Activated CD4-positive, alpha-beta T cell treated with anti-CD3 and anti-CD28 coated beads, Interleukin-2, amount 50 U/mL, for 16 hours (primary cell): ENCODE results near the gene TSC22D2.
"Not testable (repeated sequence)": the region's sequence is repeated elsewhere in the genome, so short reads cannot be mapped to it uniquely, and the experiment has no call there.

ENCODE experiments used
- DNase-seq: peaks from one replicate; pipeline ENCODE4 v3.0.0-alpha.2; 2020

Gene TSC22D2

GRCh38 chr3:150494411-150494977, 86.4 kb downstream of the TSC22D2 start:
- no peak for DNase-seq

GRCh38 chr3:150495149-150495548, 87.1 kb downstream of the TSC22D2 start:
- no peak for DNase-seq

- DNase-seq, result peak; percentile 45
Measured at GRCh38 chr3:150495563-150496168, 87.6 kb downstream of the TSC22D2 start.

DNA sequence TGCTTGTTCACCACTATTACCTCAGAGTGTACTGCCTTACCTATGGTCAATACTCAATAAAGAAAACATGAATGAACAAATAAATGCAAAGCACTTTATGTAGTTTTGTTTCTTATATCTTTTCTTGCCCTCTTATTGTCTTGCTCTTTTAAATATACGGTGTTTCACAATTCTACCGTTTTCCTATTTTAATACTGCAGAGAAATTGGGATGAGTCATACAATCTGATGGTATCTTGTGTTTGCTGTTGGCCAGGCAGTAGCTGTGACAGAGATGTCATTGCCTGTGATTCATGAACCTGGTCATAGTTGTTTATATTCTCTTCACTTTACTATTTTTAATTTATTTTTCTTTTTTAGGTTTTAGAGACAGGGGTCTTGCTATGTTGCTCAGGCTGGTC, 89.9 kb downstream of the TSC22D2 start:
- DNase-seq, result no peak

- DNase-seq, result not testable (repeated sequence)
Measured at GRCh38 chr3:150500960-150501359, 92.9 kb downstream of the TSC22D2 start.

DNA sequence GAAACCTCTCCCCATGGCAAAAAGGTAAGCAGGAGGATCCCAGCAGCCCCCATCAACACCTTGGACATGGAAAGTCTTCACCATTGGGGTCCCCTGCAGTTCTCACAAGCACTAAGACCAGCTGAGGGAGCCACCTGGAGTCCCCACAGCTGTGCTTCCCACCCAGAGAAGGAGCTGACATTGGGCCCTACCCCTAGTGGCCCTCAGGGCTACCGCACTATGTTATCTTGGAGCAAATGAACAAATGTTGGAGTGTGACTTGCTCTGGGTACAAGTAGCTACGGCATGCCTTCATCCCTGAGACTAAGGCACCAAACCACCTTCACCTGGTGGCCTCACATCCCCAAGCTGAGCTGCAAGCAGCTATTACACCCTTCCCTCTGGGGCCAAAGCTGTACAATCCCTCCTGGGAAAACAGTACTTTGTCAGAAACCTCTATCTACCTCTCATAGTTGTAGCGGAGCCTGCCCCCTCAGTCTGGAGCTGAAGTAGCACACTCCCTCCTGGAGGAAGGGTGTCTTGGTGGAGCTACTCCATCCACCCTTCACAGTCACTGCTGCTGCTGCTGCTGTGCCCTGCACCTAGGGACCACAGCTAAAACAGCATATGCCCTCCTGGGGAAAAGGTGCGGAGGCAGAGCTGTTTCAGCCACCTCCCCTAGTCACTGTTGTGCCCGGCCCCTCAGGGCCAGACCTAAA, 95.5 kb downstream of the TSC22D2 start:
- DNase-seq, result no peak

DNA sequence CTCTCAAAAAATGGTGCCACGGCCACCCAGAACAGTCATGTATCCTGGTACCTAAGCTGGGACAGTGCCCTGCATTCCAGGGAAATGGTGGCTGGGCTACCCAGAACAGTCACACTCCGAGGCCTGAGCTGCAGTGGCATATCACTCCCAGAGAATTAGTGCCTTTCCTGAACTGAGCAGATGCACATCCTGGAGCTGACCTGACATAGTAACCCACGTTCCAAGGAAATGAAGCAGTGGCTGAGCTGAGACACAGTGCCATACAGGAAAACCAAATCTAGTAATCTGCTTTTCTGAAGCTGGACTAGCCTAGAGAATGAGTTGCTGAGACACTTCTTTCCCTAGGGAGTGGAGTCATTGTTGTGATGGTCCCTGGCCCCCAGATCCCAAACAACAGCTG, 96.4 kb downstream of the TSC22D2 start:
- DNase-seq, result no peak

DNA sequence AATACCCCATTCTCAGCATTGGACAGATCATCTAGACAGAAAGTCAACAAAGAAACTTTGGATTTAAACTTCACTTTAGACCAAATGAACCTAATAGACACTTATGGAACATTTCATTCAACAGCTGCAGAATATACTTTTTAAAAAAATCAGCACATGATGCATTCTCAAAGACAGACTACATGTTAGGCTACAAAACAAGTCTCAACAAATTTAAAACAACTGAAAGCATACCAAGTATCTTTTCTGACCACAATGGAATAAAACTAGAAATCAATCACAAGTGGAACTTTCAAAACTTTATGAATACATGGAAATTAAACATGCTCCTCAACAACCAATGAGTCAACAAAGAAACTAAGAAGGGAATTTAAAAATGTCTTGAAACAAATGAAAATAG, 100.3 kb downstream of the TSC22D2 start:
- DNase-seq, result no peak

GRCh38 chr3:150509780-150510179, 101.7 kb downstream of the TSC22D2 start:
- DNase-seq, result no peak

- no peak for DNase-seq
Measured at GRCh38 chr3:150511122-150511821, 103.2 kb downstream of the TSC22D2 start.

GRCh38 chr3:150515210-150515609, 107.1 kb downstream of the TSC22D2 start:
- peak; percentile 6 for DNase-seq
